K562 (cell line): ENCODE data around the gene DNAJB1. TPM values are rescaled to one million over a fixed set of nuclear protein-coding genes. Genes with fewer than 3 reads are reported as not detected.

ENCODE experiments used
- ATAC-seq: fragments of 200-7000 bp; cut with Tn5 transposase; 3 replicates; pipeline ENCODE4 v1.9.1; 2020; ENCODE audit warnings: moderate library complexity
- BruUV-seq: library from RNA; stranded (reverse); fragments of 400-500 nt; replicated peaks from 2 replicates; lab custom pipeline; 2021; lab: Mats Ljungman, UMichigan
- CTCF ChIA-PET: fragments of 300-600 bp; formaldehyde crosslinking; extraction: SDS; loops from one replicate; lab custom pipeline; 2021; ENCODE audit warnings: low intra/inter-chr PET ratio; lab: Yijun Ruan, JAX
- POLR2A ChIA-PET: fragments of 300-600, 350-650 bp; sonication (Branson Sonifier 250); formaldehyde crosslinking; extraction: SDS; loops from one replicate; lab custom pipeline; 2021; ENCODE audit warnings: antibody characterized with exemption, inconsistent platforms; lab: Yijun Ruan, JAX
- DNase-seq, 4 experiments: peaks; one replicate each; pipeline versions ENCODE4 v3.0.0 to v3.0.0-alpha.2; 2011 to 2018; ENCODE audit warnings: low spot score in 3 of 4, mixed read lengths in 3 of 4; ENCODE audit errors: extremely low read depth in 1 of 4
- FAIRE-seq: peaks from 2 replicates; lab custom pipeline; 2011; peaks lifted over from hg19 to GRCh38; lab: Jason Lieb, UNC
- H2AFZ ChIP-seq: 2 replicates; pipeline ENCODE4 v1.6.0; 2011; ENCODE audit warnings: low read depth, low read length, control low read depth, inconsistent platforms
- H3K27ac ChIP-seq: fragments of 200-600 bp; 3 replicates; pipeline ENCODE4 v1.8.0; 2011; ENCODE audit warnings: low read depth, mild to moderate bottlenecking, control low read depth, inconsistent platforms, low read length, moderate library complexity, mixed read lengths; ENCODE audit errors: extremely low read depth
- H3K27me3 ChIP-seq, 2 experiments: fragments of 300-600 bp in 1 of 2; 2 replicates in 1 of 2; 3 replicates in 1 of 2; pipeline versions ENCODE4 v1.6.0 to v1.8.0; 2011; ENCODE audit warnings: inconsistent platforms in 2 of 2, low read length in 2 of 2, mild to moderate bottlenecking in 1 of 2, mixed read lengths in 1 of 2, moderate library complexity in 1 of 2; ENCODE audit not compliant: control insufficient read depth in 2 of 2, insufficient read depth in 2 of 2
- H3K36me3 ChIP-seq: fragments of 300-600 bp; 3 replicates; pipeline ENCODE4 v1.8.0; 2011; ENCODE audit warnings: mild to moderate bottlenecking, low read length, inconsistent platforms; ENCODE audit not compliant: control insufficient read depth, insufficient read depth
- H3K4me1 ChIP-seq, 2 experiments: fragments of 200-600 bp in 1 of 2; replicated peaks in 1 of 2; 2 replicates in 1 of 2; 3 replicates in 1 of 2; pipeline versions ENCODE4 v1.5.1 to v1.8.0; 2011; ENCODE audit warnings: inconsistent platforms in 2 of 2, low read length in 2 of 2, mild to moderate bottlenecking in 1 of 2, mixed read lengths in 1 of 2, moderate library complexity in 1 of 2; ENCODE audit not compliant: control insufficient read depth in 2 of 2, insufficient read depth in 2 of 2
- H3K4me2 ChIP-seq: 2 replicates; pipeline ENCODE4 v1.6.1; 2011; ENCODE audit warnings: low read length, control low read depth, inconsistent platforms, mixed read lengths; ENCODE audit not compliant: insufficient read depth
- H3K4me3 ChIP-seq: fragments of 200-600 bp; sonication (generic), shearing (Covaris generic); 2 replicates; pipeline ENCODE4 v1.5.1; 2016; ENCODE audit warnings: control low read depth, inconsistent platforms
- H3K79me2 ChIP-seq: fragments of 200-600 bp; 3 replicates; pipeline ENCODE4 v1.8.0; 2011; ENCODE audit warnings: low read length, inconsistent platforms; ENCODE audit not compliant: control insufficient read depth, insufficient read depth
- H3K9ac ChIP-seq, 2 experiments: 2 replicates each; pipeline versions ENCODE4 v1.6.0 to v1.6.1; 2011; ENCODE audit warnings: low read depth in 2 of 2, low read length in 2 of 2, control low read depth in 1 of 2, inconsistent platforms in 1 of 2, mild to moderate bottlenecking in 1 of 2, mixed read lengths in 1 of 2; ENCODE audit not compliant: insufficient read depth in 1 of 2
- H3K9me1 ChIP-seq: one replicate; pipeline ENCODE4 v1.6.0; 2011; ENCODE audit warnings: inconsistent platforms, mild to moderate bottlenecking, low read length, moderate library complexity; ENCODE audit not compliant: control insufficient read depth, insufficient read depth
- H3K9me3 ChIP-seq: replicated peaks from 2 replicates; pipeline ENCODE4 v1.5.1; 2011; ENCODE audit warnings: low read depth, low read length, inconsistent platforms; ENCODE audit not compliant: control insufficient read depth, insufficient read depth
- H4K20me1 ChIP-seq: replicated peaks from 2 replicates; pipeline ENCODE4 v1.6.1; 2011; ENCODE audit warnings: low read length, inconsistent platforms, mixed read lengths; ENCODE audit not compliant: control insufficient read depth, insufficient read depth
- ASH1L ChIP-seq: fragments of 450-650 bp; IDR thresholded peaks from 2 replicates; pipeline ENCODE4 v1.6.1; 2018; ENCODE audit warnings: borderline replicate concordance, mild to moderate bottlenecking, low read depth; ENCODE audit not compliant: partially characterized antibody
- DNMT1 ChIP-seq: fragments of 450-650 bp; IDR thresholded peaks from 2 replicates; pipeline ENCODE4 v1.6.1; 2016; ENCODE audit warnings: antibody characterized with exemption, mild to moderate bottlenecking
- HIVEP1 ChIP-seq: fragments of 250-450 bp; sonication (Bioruptor Pico); IDR thresholded peaks from 2 replicates; pipeline ENCODE4 v1.4.0; 2020; ENCODE audit warnings: mild to moderate bottlenecking
- PCBP1 ChIP-seq: fragments of 200-400 bp; formaldehyde crosslinking; IDR thresholded peaks from 2 replicates; pipeline ENCODE4 v1.6.1; 2018; ENCODE audit warnings: mild to moderate bottlenecking, low read depth, low read length; ENCODE audit not compliant: poor library complexity, severe bottlenecking
- POLR2AphosphoS5 ChIP-seq: IDR thresholded peaks from 2 replicates; pipeline ENCODE4 v1.6.1; 2011; ENCODE audit warnings: mild to moderate bottlenecking, low read depth, low read length, moderate library complexity; ENCODE audit not compliant: control insufficient read depth, insufficient read depth
- RBM34 ChIP-seq: fragments of 200-400 bp; formaldehyde crosslinking; IDR thresholded peaks from 2 replicates; pipeline ENCODE4 v1.6.1; 2018; ENCODE audit warnings: low read length, borderline replicate concordance; ENCODE audit not compliant: insufficient read depth
- WGBS: fragments of 100-300 bp; shearing (Covaris generic); methylation state at CpG from one replicate; pipeline ENCODE4 v1.1.6; 2016; ENCODE audit warnings: low coverage, mixed read lengths; ENCODE audit not compliant: insufficient coverage; ENCODE audit errors: missing lambda C conversion rate; 5-methylcytosine and 5-hydroxymethylcytosine counted together
- in situ Hi-C: fragments of 300-500 bp; cut with MboI; formaldehyde crosslinking; loops from 4 replicates; pipeline ENCODE4 v1.15.0; 2018; ENCODE audit warnings: inconsistent platforms, mixed read lengths
- intact Hi-C: fragments of 100-400 bp; cut with micrococcal nuclease; formaldehyde crosslinking; loops from 2 replicates; pipeline ENCODE4 v1.14.2; 2022
- polyA plus RNA-seq, 8 experiments: library from polyadenylated mRNA; depleted of rRNA in 4 of 8; stranded (reverse) in 5 of 8; unstranded in 3 of 8; fragments of >200 nt; fragmentation: Nextera tagmentation in 2 of 8; fragmentation: Illumina TruSeq in 1 of 8; extraction: Ambion mirVana in 2 of 8; extraction: Trizol in 1 of 8; gene quantifications; 2 replicates each; pipeline versions ENCODE4 v1.2.1 to v1.2.3, GENCODE V29; 2011 to 2014; ENCODE audit warnings: inconsistent platforms in 1 of 8, missing spikeins in 1 of 8
- total RNA-seq, 7 experiments: library from RNA; depleted of rRNA in 6 of 7; stranded (reverse); fragments of >200 nt in 6 of 7; fragmentation: Illumina TruSeq in 2 of 7; extraction: Trizol in 2 of 7; gene quantifications; 2 replicates each; pipeline versions ENCODE4 v1.2.1 to v1.2.3, GENCODE V29; 2011 to 2021; ENCODE audit warnings: low replicate concordance in 1 of 7
- TF ChIP-seq, protein P1 (sequence below): sonication (generic); formaldehyde crosslinking; IDR thresholded peaks from 2 replicates; pipeline ENCODE4 v1.8.0; 2022; ENCODE audit warnings: mild to moderate bottlenecking, missing genetic modification reagents
- TF ChIP-seq, protein P2 (sequence below), 2 experiments: fragments of 450-650 bp; conservative IDR thresholded peaks; 2 replicates each; pipeline ENCODE4 v1.6.1; 2017; ENCODE audit warnings: mild to moderate bottlenecking in 2 of 2, moderate library complexity in 2 of 2

The DNAJB1 gene
- total and polyA plus RNA-seq, 9 of the 15 experiments (the other 6 are each of a cell fraction or from before 2014, with no cell fraction given), result 13.2 to 113 (median 62.1) TPM

DNA sequence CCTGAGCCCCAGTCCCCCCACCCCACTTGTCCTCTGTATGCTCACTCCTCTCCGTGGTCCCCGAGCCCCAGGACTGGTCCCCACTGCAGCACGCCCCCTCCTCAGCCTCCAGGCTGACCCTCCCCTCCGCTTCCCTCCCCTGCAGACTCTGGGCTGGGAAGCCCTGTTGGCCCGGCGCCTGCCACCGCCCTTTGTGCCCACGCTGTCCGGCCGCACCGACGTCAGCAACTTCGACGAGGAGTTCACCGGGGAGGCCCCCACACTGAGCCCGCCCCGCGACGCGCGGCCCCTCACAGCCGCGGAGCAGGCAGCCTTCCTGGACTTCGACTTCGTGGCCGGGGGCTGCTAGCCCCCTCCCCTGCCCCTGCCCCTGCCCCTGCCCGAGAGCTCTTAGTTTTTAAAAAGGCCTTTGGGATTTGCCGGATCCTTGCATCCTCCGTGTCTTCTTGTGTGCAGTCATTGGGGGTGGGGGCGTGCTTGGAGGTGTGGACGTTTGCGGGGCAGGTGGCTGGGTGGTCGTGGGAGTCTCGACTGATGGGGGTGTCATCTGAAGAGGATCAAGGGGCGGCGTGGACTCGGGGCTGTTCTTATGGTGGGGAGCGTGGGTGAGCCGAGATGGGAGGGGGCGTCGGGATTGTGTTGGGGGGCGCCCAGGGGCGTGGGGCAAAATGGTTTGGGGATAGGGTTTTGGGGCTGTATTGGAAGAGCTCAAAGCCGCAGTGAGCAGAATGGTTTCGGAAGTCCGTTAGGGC lies 46.6 kb downstream of the DNAJB1 start:
- peak; percentile 39 for TF ChIP-seq PCBP1
- TF ChIP-seq RBM34, result no peak
- TF ChIP-seq DNMT1, result no peak
- 0 out of 2 replicates have a peak, but pooled peaks have one; percentile 10 for TF ChIP-seq POLR2AphosphoS5
- no peak for TF ChIP-seq HIVEP1 (CRISPR knock-in tag)
- TF ChIP-seq ASH1L, result no peak
- TF ChIP-seq, protein P1, sequence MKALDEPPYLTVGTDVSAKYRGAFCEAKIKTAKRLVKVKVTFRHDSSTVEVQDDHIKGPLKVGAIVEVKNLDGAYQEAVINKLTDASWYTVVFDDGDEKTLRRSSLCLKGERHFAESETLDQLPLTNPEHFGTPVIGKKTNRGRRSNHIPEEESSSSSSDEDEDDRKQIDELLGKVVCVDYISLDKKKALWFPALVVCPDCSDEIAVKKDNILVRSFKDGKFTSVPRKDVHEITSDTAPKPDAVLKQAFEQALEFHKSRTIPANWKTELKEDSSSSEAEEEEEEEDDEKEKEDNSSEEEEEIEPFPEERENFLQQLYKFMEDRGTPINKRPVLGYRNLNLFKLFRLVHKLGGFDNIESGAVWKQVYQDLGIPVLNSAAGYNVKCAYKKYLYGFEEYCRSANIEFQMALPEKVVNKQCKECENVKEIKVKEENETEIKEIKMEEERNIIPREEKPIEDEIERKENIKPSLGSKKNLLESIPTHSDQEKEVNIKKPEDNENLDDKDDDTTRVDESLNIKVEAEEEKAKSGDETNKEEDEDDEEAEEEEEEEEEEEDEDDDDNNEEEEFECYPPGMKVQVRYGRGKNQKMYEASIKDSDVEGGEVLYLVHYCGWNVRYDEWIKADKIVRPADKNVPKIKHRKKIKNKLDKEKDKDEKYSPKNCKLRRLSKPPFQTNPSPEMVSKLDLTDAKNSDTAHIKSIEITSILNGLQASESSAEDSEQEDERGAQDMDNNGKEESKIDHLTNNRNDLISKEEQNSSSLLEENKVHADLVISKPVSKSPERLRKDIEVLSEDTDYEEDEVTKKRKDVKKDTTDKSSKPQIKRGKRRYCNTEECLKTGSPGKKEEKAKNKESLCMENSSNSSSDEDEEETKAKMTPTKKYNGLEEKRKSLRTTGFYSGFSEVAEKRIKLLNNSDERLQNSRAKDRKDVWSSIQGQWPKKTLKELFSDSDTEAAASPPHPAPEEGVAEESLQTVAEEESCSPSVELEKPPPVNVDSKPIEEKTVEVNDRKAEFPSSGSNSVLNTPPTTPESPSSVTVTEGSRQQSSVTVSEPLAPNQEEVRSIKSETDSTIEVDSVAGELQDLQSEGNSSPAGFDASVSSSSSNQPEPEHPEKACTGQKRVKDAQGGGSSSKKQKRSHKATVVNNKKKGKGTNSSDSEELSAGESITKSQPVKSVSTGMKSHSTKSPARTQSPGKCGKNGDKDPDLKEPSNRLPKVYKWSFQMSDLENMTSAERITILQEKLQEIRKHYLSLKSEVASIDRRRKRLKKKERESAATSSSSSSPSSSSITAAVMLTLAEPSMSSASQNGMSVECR (CRISPR knock-in tag), result no peak
- TF ChIP-seq, protein P2, sequence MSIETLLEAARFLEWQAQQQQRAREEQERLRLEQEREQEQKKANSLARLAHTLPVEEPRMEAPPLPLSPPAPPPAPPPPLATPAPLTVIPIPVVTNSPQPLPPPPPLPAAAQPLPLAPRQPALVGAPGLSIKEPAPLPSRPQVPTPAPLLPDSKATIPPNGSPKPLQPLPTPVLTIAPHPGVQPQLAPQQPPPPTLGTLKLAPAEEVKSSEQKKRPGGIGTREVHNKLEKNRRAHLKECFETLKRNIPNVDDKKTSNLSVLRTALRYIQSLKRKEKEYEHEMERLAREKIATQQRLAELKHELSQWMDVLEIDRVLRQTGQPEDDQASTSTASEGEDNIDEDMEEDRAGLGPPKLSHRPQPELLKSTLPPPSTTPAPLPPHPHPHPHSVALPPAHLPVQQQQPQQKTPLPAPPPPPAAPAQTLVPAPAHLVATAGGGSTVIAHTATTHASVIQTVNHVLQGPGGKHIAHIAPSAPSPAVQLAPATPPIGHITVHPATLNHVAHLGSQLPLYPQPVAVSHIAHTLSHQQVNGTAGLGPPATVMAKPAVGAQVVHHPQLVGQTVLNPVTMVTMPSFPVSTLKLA (conservative IDR thresholded peaks at IDR 0.05), result no peak
- no TSS peak for BruUV-seq
- 48% methylated on average over 10 of the region's 46 CpGs for WGBS
- Histone ChIP-seq H3K27me3 (no peaks in the 10 kb centered on the region), H3K27ac (peak overlapping the region; percentile 50; the same call in 1 of the 3 replicates), H3K9me1 (no peaks in the 10 kb centered on the region), H3K4me1 (peaks cover 10 to 62% of the 10 kb centered on the region in 2 experiments), H3K4me2 (peak overlapping the region; percentile 53), H2AFZ (no peak overlapping the region), H4K20me1 (no peaks in the 10 kb centered on the region), H3K9me3 (no peaks in the 10 kb centered on the region), H3K9ac (peak overlapping the region in 1 of 2 experiments; percentile 91; a peak in 3 of 4 replicates), H3K79me2 (no peaks in the 10 kb centered on the region), H3K4me3 (no peak overlapping the region), H3K36me3 (peaks cover 48% of the 10 kb centered on the region; the same call in 2 of the 3 replicates)
- no peak for FAIRE-seq
- intact Hi-C loops (no loop called here), in situ Hi-C loops (no loop called here)
- CTCF ChIA-PET, result no interaction called here
- ATAC-seq, result no peak
- POLR2A ChIA-PET, result interaction anchor here (0.7 kb wide), 1 partner anchor 49 kb away, joined by 3 read pairs; no protein-coding TSS in a partner anchor
- peak in 1 of 4 experiments; percentile 10 for DNase-seq
